22Rv1 (cell line): ENCODE measurements around the gene CCSER1.

Experiments
- ZFX ChIP-seq: fragments of 450-650 bp; IDR thresholded peaks from 2 replicates; pipeline ENCODE4 v1.6.1; 2017; ENCODE audit warnings: antibody characterized with exemption, borderline replicate concordance
- TF ChIP-seq, protein P1 (sequence below): fragments of 450-650 bp; IDR thresholded peaks from 2 replicates; pipeline ENCODE4 v1.5.1; 2017; ENCODE audit warnings: mild to moderate bottlenecking

DNA sequence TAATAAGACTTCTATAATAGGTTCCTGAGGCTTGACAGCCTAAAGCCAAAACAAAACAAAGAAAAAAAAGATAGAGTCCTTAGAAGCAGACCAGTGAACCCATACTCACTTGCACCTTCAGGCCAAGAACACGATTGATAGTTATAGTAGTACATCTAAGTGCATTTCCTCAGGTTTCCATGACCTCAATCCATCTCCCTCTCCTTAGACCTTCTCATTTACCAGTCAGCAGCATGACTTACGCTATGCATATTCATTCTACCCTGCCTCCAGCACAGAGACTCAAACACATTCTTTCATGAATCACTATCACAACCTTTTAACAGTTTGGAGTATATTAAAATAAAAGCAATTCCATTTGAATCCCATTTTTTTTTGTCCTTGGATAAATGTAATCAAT lies 855.6 kb downstream of the CCSER1 start:
- TF ChIP-seq, protein P1, sequence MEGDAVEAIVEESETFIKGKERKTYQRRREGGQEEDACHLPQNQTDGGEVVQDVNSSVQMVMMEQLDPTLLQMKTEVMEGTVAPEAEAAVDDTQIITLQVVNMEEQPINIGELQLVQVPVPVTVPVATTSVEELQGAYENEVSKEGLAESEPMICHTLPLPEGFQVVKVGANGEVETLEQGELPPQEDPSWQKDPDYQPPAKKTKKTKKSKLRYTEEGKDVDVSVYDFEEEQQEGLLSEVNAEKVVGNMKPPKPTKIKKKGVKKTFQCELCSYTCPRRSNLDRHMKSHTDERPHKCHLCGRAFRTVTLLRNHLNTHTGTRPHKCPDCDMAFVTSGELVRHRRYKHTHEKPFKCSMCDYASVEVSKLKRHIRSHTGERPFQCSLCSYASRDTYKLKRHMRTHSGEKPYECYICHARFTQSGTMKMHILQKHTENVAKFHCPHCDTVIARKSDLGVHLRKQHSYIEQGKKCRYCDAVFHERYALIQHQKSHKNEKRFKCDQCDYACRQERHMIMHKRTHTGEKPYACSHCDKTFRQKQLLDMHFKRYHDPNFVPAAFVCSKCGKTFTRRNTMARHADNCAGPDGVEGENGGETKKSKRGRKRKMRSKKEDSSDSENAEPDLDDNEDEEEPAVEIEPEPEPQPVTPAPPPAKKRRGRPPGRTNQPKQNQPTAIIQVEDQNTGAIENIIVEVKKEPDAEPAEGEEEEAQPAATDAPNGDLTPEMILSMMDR = no peak
- TF ChIP-seq ZFX = no peak
